CD8-positive, alpha-beta memory T cell (primary cell): ENCODE data around the gene FGF5. TPM values are rescaled to one million over a fixed set of nuclear protein-coding genes. Genes with fewer than 3 reads are reported as not detected.
"Not testable (repeated sequence)": the region's sequence is repeated elsewhere in the genome, so short reads cannot be mapped to it uniquely, and the experiment has no call there.

Experiments used
- CTCF ChIA-PET: fragments of 350-600 bp; sonication (Branson Sonifier 250); formaldehyde crosslinking; loops from one replicate; lab custom pipeline; 2021; ENCODE audit warnings: antibody characterized with exemption; lab: Charles Lee
- POLR2A ChIA-PET: fragments of 350-600 bp; sonication (Branson Sonifier 250); formaldehyde crosslinking; loops from one replicate; lab custom pipeline; 2021; ENCODE audit warnings: antibody characterized with exemption; lab: Charles Lee
- DNase-seq, 5 donors: peaks; one replicate each; pipeline versions ENCODE4 v3.0.0 to v3.0.0-alpha.2; 2020 to 2022; ENCODE audit warnings: mixed read lengths in 1 of 5
- H3K27ac ChIP-seq: one replicate; pipeline ENCODE4 v1.7.0; 2013; ENCODE audit warnings: low read depth, mild to moderate bottlenecking, low read length, moderate library complexity
- H3K27me3 ChIP-seq: 2 replicates; pipeline ENCODE4 v1.7.0; 2013; ENCODE audit warnings: low read length, mild to moderate bottlenecking; ENCODE audit not compliant: insufficient read depth, poor library complexity, severe bottlenecking
- H3K36me3 ChIP-seq: 2 replicates; pipeline ENCODE4 v1.7.0; 2013; ENCODE audit warnings: mild to moderate bottlenecking, low read length, moderate library complexity; ENCODE audit not compliant: insufficient read depth
- H3K4me1 ChIP-seq: 2 replicates; pipeline ENCODE4 v1.7.0; 2013; ENCODE audit warnings: mild to moderate bottlenecking, low read length, moderate library complexity; ENCODE audit not compliant: insufficient read depth
- H3K4me3 ChIP-seq: 2 replicates; pipeline ENCODE4 v1.7.0; 2013; ENCODE audit warnings: mild to moderate bottlenecking, low read length
- H3K9me3 ChIP-seq: 2 replicates; pipeline ENCODE4 v1.7.0; 2013; ENCODE audit warnings: mild to moderate bottlenecking, low read length
- H3K27ac Mint-ChIP-seq, 8 donors: one replicate each; pipeline ENCODE4 v1.8.0; 2020 to 2021; ENCODE audit warnings: mixed read lengths in 8 of 8, mild to moderate bottlenecking in 6 of 8, inconsistent platforms in 3 of 8, moderate library complexity in 3 of 8
- H3K27me3 Mint-ChIP-seq, 2 donors: one replicate each; pipeline ENCODE4 v1.8.0; 2020 to 2021; ENCODE audit warnings: mixed read lengths in 2 of 2, mild to moderate bottlenecking in 1 of 2, moderate library complexity in 1 of 2
- H3K36me3 Mint-ChIP-seq, 3 donors: one replicate each; pipeline ENCODE4 v1.8.0; 2020 to 2021; ENCODE audit warnings: mixed read lengths in 3 of 3, inconsistent platforms in 1 of 3, mild to moderate bottlenecking in 1 of 3
- H3K4me1 Mint-ChIP-seq, 3 donors: one replicate each; pipeline ENCODE4 v1.8.0; 2020 to 2021; ENCODE audit warnings: mixed read lengths in 3 of 3, inconsistent platforms in 1 of 3, mild to moderate bottlenecking in 1 of 3
- H3K4me3 Mint-ChIP-seq, 7 donors: one replicate each; pipeline ENCODE4 v1.8.0; 2020 to 2021; ENCODE audit warnings: mixed read lengths in 7 of 7, mild to moderate bottlenecking in 6 of 7, moderate library complexity in 4 of 7, inconsistent platforms in 2 of 7
- H3K9me3 Mint-ChIP-seq, 5 donors: one replicate each; pipeline ENCODE4 v1.8.0; 2020 to 2022; ENCODE audit warnings: mixed read lengths in 5 of 5, mild to moderate bottlenecking in 3 of 5, moderate library complexity in 2 of 5, inconsistent platforms in 1 of 5
- polyA plus RNA-seq: library from polyadenylated mRNA; unstranded; fragments of 300-500 nt; fragmentation: Illumina TruSeq; gene quantifications from one replicate; pipeline ENCODE4 v1.2.3, GENCODE V29; 2021
- total RNA-seq, 2 experiments: library from RNA; stranded (reverse); gene quantifications; one replicate each; pipeline ENCODE4 v1.2.3, GENCODE V29; 2021

The FGF5 gene
- total and polyA plus RNA-seq, 3 experiments from 2014 or later = not detected

- no peaks in the 10 kb centered on the region for H3K36me3 Mint-ChIP-seq
- DNase-seq = no peak
- POLR2A ChIA-PET = no interaction called here
- no peak overlapping the region for H3K27ac Mint-ChIP-seq
- no peaks in the 10 kb centered on the region for H3K4me1 Mint-ChIP-seq
- peaks cover 0 to 2% (median 0%) of the 10 kb centered on the region in 5 donors for H3K9me3 Mint-ChIP-seq
- Histone ChIP-seq H3K36me3 (no peaks in the 10 kb centered on the region), H3K4me3 (no peak overlapping the region), H3K27ac (no peak overlapping the region), H3K4me1 (no peaks in the 10 kb centered on the region), H3K9me3 (no peaks in the 10 kb centered on the region), H3K27me3 (no peaks in the 10 kb centered on the region)
- H3K27me3 Mint-ChIP-seq = peaks cover 9 to 21% of the 10 kb centered on the region in 2 donors
- no peak overlapping the region for H3K4me3 Mint-ChIP-seq
- CTCF ChIA-PET = no interaction called here
Measured at GRCh38 chr4:80286451-80286850, 20.0 kb downstream of the FGF5 start.

- POLR2A ChIA-PET = not testable (repeated sequence)
Measured at GRCh38 chr4:80290665-80291064, 24.2 kb downstream of the FGF5 start.

GRCh38 chr4:80294206-80294605, 27.7 kb downstream of the FGF5 start:
- H3K4me3 Mint-ChIP-seq = no peak overlapping the region
- Histone ChIP-seq H3K36me3 (no peaks in the 10 kb centered on the region), H3K4me3 (no peak overlapping the region), H3K9me3 (no peaks in the 10 kb centered on the region), H3K27ac (no peak overlapping the region), H3K4me1 (no peaks in the 10 kb centered on the region), H3K27me3 (no peaks in the 10 kb centered on the region)
- no peak overlapping the region for H3K27ac Mint-ChIP-seq
- H3K36me3 Mint-ChIP-seq = no peaks in the 10 kb centered on the region
- CTCF ChIA-PET = no interaction called here
- no peaks in the 10 kb centered on the region for H3K4me1 Mint-ChIP-seq
- H3K27me3 Mint-ChIP-seq = peaks cover 6 to 10% of the 10 kb centered on the region in 2 donors
- POLR2A ChIA-PET = no interaction called here
- no peak for DNase-seq
- peaks cover 0 to 2% (median 0%) of the 10 kb centered on the region in 5 donors for H3K9me3 Mint-ChIP-seq

More at GRCh38 chr4:80290665-80291064, 24.2 kb downstream of the FGF5 start:
- H3K9me3 ChIP-seq, H3K36me3 ChIP-seq, H3K4me1 Mint-ChIP-seq, CTCF ChIA-PET, H3K4me3 Mint-ChIP-seq, H3K27ac Mint-ChIP-seq, H3K27me3 ChIP-seq, DNase-seq, H3K27ac ChIP-seq, H3K4me1 ChIP-seq, H3K36me3 Mint-ChIP-seq, H3K4me3 ChIP-seq, H3K9me3 Mint-ChIP-seq: not testable (repeated sequence)
- H3K27me3 Mint-ChIP-seq = peaks cover 9 to 18% of the 10 kb centered on the region in 2 donors

DNA sequence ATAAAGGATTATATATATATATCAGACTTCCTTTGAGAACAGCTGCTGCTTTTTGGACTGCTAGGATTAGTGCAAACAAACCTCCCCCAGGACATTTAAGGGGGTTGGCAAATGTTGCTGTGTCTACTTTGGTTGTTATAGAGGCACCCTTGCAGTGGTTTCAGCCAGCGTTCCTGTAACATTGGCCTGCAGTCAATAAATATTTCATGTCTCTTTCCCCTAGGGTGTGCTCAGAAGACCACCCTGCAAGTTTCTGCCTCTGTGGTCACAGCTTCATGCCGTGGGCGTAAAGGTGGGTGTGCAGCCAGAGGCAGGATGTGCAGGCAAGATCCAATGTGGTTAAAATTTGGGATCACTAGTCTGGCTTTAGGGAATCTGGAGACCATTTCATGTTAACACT, 28.9 kb downstream of the FGF5 start:
- H3K4me3 ChIP-seq = no peak overlapping the region
- no peak overlapping the region for H3K4me3 Mint-ChIP-seq
- no peaks in the 10 kb centered on the region for H3K4me1 Mint-ChIP-seq
- H3K9me3 Mint-ChIP-seq = peaks cover 0 to 2% (median 0%) of the 10 kb centered on the region in 5 donors
- no peaks in the 10 kb centered on the region for H3K4me1 ChIP-seq
- H3K27me3 Mint-ChIP-seq = peaks cover 6 to 22% of the 10 kb centered on the region in 2 donors
- H3K36me3 ChIP-seq = no peaks in the 10 kb centered on the region
- no peak overlapping the region for H3K27ac ChIP-seq
- H3K27ac Mint-ChIP-seq = no peak overlapping the region
- no peaks in the 10 kb centered on the region for H3K27me3 ChIP-seq
- ChIA-PET CTCF (no interaction called here), POLR2A (no interaction called here)
- no peaks in the 10 kb centered on the region for H3K9me3 ChIP-seq
- no peaks in the 10 kb centered on the region for H3K36me3 Mint-ChIP-seq
- DNase-seq = no peak

- DNase-seq = no peak
- Histone ChIP-seq H3K36me3 (no peaks in the 10 kb centered on the region), H3K4me3 (no peak overlapping the region), H3K27me3 (no peaks in the 10 kb centered on the region), H3K4me1 (no peaks in the 10 kb centered on the region), H3K9me3 (no peaks in the 10 kb centered on the region), H3K27ac (no peak overlapping the region)
- Mint-ChIP-seq H3K36me3 (no peaks in the 10 kb centered on the region), H3K4me1 (no peaks in the 10 kb centered on the region), H3K4me3 (no peak overlapping the region), H3K9me3 (no peaks in the 10 kb centered on the region), H3K27me3 (peaks cover 6 to 26% of the 10 kb centered on the region in 2 donors), H3K27ac (no peak overlapping the region)
- CTCF ChIA-PET = no interaction called here
- POLR2A ChIA-PET = no interaction called here
Measured at GRCh38 chr4:80295826-80296225, 29.4 kb downstream of the FGF5 start.

DNA sequence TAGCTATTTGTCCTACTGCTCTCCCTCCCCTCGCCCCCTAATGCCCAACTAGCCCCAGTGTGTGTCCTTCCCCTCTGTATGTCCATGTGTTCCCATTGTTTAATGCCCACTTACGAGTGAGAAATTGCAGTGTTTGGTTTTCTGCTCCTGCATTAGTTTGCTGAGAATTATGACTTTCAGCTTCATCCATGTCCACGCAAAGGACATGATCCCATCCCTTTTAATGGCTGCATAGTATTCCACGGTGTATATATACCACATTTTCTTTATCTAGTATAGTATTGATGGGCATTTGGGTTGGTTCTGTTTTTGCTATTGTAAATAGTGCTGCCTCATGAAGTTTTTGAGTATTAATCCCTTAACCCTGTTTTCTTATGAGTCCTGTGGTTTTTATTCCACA, 35.4 kb downstream of the FGF5 start:
- ChIA-PET CTCF (no interaction called here), POLR2A (interaction anchor here (0.6 kb wide), 1 partner anchor 9 kb away, joined by 3 read pairs; no protein-coding TSS in a partner anchor)
- no peaks in the 10 kb centered on the region for H3K36me3 ChIP-seq
- H3K27me3 ChIP-seq = no peaks in the 10 kb centered on the region
- H3K27ac Mint-ChIP-seq = no peak overlapping the region
- H3K4me3 Mint-ChIP-seq = no peak overlapping the region
- H3K4me3 ChIP-seq = no peak overlapping the region
- peaks cover 7 to 48% of the 10 kb centered on the region in 2 donors for H3K27me3 Mint-ChIP-seq
- no peaks in the 10 kb centered on the region for H3K36me3 Mint-ChIP-seq
- no peaks in the 10 kb centered on the region for H3K4me1 Mint-ChIP-seq
- no peaks in the 10 kb centered on the region for H3K4me1 ChIP-seq
- no peak for DNase-seq
- H3K9me3 Mint-ChIP-seq = no peaks in the 10 kb centered on the region
- no peaks in the 10 kb centered on the region for H3K9me3 ChIP-seq
- no peak overlapping the region for H3K27ac ChIP-seq

DNA sequence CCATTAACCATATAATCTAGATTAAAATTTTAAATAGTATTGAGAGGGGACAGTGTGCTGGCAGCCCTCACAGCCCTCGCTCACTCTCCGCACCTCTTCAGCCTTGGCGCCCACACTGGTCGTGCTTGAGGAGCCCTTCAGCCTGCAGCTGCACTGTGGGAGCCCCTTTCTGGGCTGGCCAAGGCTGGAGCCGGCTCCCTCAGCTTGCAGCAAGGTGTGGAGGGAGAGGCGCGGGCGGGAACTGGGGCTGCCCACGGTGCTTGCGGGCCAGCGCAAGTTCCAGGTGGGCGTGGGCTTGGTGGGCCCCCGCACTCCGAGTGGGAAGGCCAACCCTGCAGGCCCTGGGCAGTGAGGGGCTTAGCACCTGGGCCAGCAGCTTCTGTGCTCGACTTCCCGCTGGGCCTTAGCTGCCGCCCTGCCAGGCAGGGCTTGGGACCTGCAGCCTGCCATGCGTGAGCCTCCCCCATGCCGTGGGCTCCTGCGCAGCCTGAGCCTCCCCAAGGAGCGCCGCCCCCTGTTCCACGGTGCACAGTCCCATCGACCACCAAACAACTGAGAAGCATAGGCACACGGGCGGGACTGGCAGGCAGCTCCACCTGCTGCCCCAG, 36.3 kb downstream of the FGF5 start:
- H3K4me3 Mint-ChIP-seq = no peak overlapping the region
- H3K9me3 ChIP-seq = no peaks in the 10 kb centered on the region
- H3K4me3 ChIP-seq = no peak overlapping the region
- CTCF ChIA-PET = no interaction called here
- H3K4me1 ChIP-seq = no peaks in the 10 kb centered on the region
- no peaks in the 10 kb centered on the region for H3K36me3 ChIP-seq
- H3K27ac Mint-ChIP-seq = no peak overlapping the region
- H3K4me1 Mint-ChIP-seq = no peaks in the 10 kb centered on the region
- no peaks in the 10 kb centered on the region for H3K36me3 Mint-ChIP-seq
- DNase-seq = no peak
- no peaks in the 10 kb centered on the region for H3K27me3 ChIP-seq
- POLR2A ChIA-PET = no interaction called here
- no peaks in the 10 kb centered on the region for H3K9me3 Mint-ChIP-seq
- H3K27ac ChIP-seq = no peak overlapping the region
- H3K27me3 Mint-ChIP-seq = peaks cover 8 to 56% of the 10 kb centered on the region in 2 donors

DNA sequence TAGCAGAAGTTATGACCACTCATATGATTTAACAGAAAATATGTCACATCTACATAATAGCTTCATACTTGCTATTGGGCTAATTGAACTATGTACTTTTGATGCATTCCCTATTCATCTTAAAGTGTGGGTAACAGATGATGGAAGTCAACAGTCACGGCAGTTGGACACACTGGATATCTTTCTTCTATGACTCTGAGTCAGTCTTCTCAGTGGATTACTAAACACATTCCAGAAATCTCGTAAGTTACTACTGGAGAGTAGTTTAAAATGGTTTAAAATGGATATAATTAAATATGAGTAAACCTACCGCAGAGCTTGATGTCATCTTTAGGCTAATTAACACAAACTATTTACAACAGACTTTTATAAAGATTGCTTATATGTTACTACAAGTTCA, 39.0 kb downstream of the FGF5 start:
- Histone ChIP-seq H3K36me3 (no peaks in the 10 kb centered on the region), H3K9me3 (no peaks in the 10 kb centered on the region), H3K4me3 (no peak overlapping the region), H3K27me3 (no peaks in the 10 kb centered on the region), H3K4me1 (no peaks in the 10 kb centered on the region), H3K27ac (no peak overlapping the region)
- no peak for DNase-seq
- POLR2A ChIA-PET = no interaction called here
- H3K4me3 Mint-ChIP-seq = no peak overlapping the region
- H3K4me1 Mint-ChIP-seq = no peaks in the 10 kb centered on the region
- CTCF ChIA-PET = no interaction called here
- no peak overlapping the region for H3K27ac Mint-ChIP-seq
- peaks cover 15 to 63% of the 10 kb centered on the region in 2 donors for H3K27me3 Mint-ChIP-seq
- H3K36me3 Mint-ChIP-seq = no peaks in the 10 kb centered on the region
- no peaks in the 10 kb centered on the region for H3K9me3 Mint-ChIP-seq
